Activated CD4-positive, alpha-beta T cell treated with anti-CD3 and anti-CD28 coated beads, Interleukin-2, amount 10 ng/mL, durations not matched to agents 7 days and 5 days (primary cell): ENCODE data around the gene MRPL57. TPM values are rescaled to one million over a fixed set of nuclear protein-coding genes. Genes with fewer than 3 reads are reported as not detected.
A peak's percentile ranks its signal among the peaks of the same experiment; 100 is the strongest.
"Not testable (repeated sequence)": the region's sequence is repeated elsewhere in the genome, so short reads cannot be mapped to it uniquely, and the experiment has no call there.

Experiments
- CTCF ChIA-PET: fragments of 350-600 bp; sonication (Branson Sonifier 250); formaldehyde crosslinking; loops from one replicate; lab custom pipeline; 2021; ENCODE audit warnings: antibody characterized with exemption; lab: Charles Lee
- POLR2A ChIA-PET: fragments of 350-600 bp; sonication (Branson Sonifier 250); formaldehyde crosslinking; loops from one replicate; lab custom pipeline; 2021; ENCODE audit warnings: antibody characterized with exemption; lab: Charles Lee
- DNase-seq: peaks from one replicate; pipeline ENCODE4 v3.0.0-alpha.2; 2020
- H3K27ac Mint-ChIP-seq: one replicate; pipeline ENCODE4 v1.8.0; 2021; ENCODE audit warnings: mild to moderate bottlenecking, moderate library complexity, mixed read lengths
- H3K27me3 Mint-ChIP-seq: one replicate; pipeline ENCODE4 v1.8.0; 2021; ENCODE audit warnings: mixed read lengths
- H3K36me3 Mint-ChIP-seq: one replicate; pipeline ENCODE4 v1.8.0; 2021; ENCODE audit warnings: low read depth, mixed read lengths
- H3K4me1 Mint-ChIP-seq: one replicate; pipeline ENCODE4 v1.8.0; 2021; ENCODE audit warnings: mixed read lengths
- H3K4me3 Mint-ChIP-seq: one replicate; pipeline ENCODE4 v1.8.0; 2021; ENCODE audit warnings: mild to moderate bottlenecking, moderate library complexity, mixed read lengths
- H3K9me3 Mint-ChIP-seq: one replicate; pipeline ENCODE4 v1.8.0; 2021; ENCODE audit warnings: mixed read lengths
- total RNA-seq, 2 experiments: library from RNA; stranded (reverse); gene quantifications; one replicate each; pipeline ENCODE4 v1.2.3, GENCODE V29; 2021

The MRPL57 gene
- total RNA-seq, 2 experiments from 2014 or later = 18.7 to 18.8 TPM

GRCh38 chr13:21201456-21202190 is 25.2 kb downstream of the MRPL57 start:
- POLR2A ChIA-PET, H3K4me1 Mint-ChIP-seq, H3K27ac Mint-ChIP-seq, H3K36me3 Mint-ChIP-seq, CTCF ChIA-PET, DNase-seq, H3K4me3 Mint-ChIP-seq, H3K9me3 Mint-ChIP-seq, H3K27me3 Mint-ChIP-seq: not testable (repeated sequence)

DNA sequence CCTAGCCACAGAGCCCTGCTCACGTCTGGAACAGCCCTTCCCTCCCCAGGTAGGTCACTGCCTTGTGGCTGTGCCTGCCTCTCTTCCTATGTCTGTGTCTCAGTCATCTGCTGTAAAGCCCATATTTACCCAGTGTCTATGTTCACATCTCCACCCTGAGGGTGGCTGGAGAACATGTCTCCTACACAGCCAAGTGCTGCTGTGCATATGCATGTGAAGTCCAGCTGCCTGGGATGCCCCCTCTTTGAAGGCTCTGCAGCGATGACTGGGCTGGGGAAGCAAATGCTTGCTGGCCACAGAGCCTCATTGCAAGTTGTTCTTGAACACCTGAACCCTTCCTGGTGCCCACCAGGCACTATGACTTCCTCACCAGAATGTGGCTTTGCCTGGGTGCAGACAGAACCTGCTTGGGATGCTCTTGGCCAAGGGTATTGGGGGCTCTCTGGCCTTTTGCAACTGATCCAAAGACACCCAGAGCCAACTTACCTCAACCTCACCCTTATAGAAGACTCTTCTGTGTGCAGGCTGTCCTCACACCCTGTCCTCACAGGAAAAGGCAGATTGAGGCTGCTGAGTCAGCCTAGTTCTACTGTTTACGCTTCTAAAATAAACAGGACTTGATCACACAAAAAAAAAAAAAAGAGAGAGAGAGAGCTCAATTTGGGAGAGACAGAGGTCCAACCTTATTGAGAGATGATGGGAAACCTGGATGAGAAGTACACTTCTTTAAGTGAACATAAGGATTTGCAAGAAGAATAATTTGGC is 26.5 kb downstream of the MRPL57 start:
- no peak for DNase-seq
- Mint-ChIP-seq H3K4me3 (no peak overlapping the region), H3K4me1 (no peaks in the 10 kb centered on the region), H3K27ac (no peak overlapping the region), H3K27me3 (peaks cover 2% of the 10 kb centered on the region), H3K9me3 (peaks cover 7% of the 10 kb centered on the region), H3K36me3 (peaks cover 3% of the 10 kb centered on the region)
- ChIA-PET CTCF (interaction anchor here (0.6 kb wide), 1 partner anchor 256 kb away, joined by 3 read pairs; the partner anchor contains the start of gene ZDHHC20), POLR2A (no interaction called here)

- POLR2A ChIA-PET = no interaction called here
Observed at GRCh38 chr13:21208652-21209154, 32.2 kb downstream of the MRPL57 start.

GRCh38 chr13:21212138-21212775 is 35.8 kb downstream of the MRPL57 start:
- Mint-ChIP-seq H3K27me3 (peaks cover 49% of the 10 kb centered on the region), H3K27ac (no peak overlapping the region), H3K9me3 (peaks cover 5% of the 10 kb centered on the region), H3K4me1 (no peaks in the 10 kb centered on the region), H3K36me3 (no peaks in the 10 kb centered on the region), H3K4me3 (no peak overlapping the region)
- ChIA-PET CTCF (no interaction called here), POLR2A (no interaction called here)
- no peak for DNase-seq

More at GRCh38 chr13:21208652-21209154, 32.2 kb downstream of the MRPL57 start:
- H3K4me3 Mint-ChIP-seq = no peak overlapping the region
- peaks cover 5% of the 10 kb centered on the region for H3K9me3 Mint-ChIP-seq
- H3K4me1 Mint-ChIP-seq = no peaks in the 10 kb centered on the region
- no peak for DNase-seq
- peaks cover 27% of the 10 kb centered on the region for H3K27me3 Mint-ChIP-seq
- H3K27ac Mint-ChIP-seq = no peak overlapping the region
- H3K36me3 Mint-ChIP-seq = no peaks in the 10 kb centered on the region
- CTCF ChIA-PET = no interaction called here

DNA sequence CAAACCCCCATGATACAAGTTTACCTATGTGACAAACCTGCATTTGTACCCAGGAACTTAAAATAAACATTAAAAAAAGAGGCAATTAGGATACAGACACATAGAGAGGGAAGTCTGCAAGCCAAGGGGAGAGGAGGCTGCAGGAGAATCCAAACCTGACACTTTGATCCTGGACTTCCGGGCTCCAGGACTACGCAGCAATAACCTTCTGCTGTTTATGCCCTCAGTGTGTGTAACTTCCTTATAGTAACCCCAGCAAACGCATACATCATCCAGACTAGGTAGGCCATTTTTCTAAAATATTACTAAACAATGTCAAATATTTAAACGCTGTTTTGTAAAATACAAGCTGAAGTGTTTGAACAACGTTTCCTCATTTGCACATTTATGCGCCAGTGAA is 39.0 kb downstream of the MRPL57 start:
- H3K27ac Mint-ChIP-seq, DNase-seq, H3K4me3 Mint-ChIP-seq, H3K9me3 Mint-ChIP-seq, POLR2A ChIA-PET, CTCF ChIA-PET, H3K36me3 Mint-ChIP-seq: not testable (repeated sequence)
- Mint-ChIP-seq H3K27me3 (peaks cover 44% of the 10 kb centered on the region), H3K4me1 (peaks cover 22% of the 10 kb centered on the region)

GRCh38 chr13:21216332-21216731 is 39.9 kb downstream of the MRPL57 start:
- CTCF ChIA-PET = no interaction called here
- no peak for DNase-seq
- H3K4me1 Mint-ChIP-seq = peaks cover 22% of the 10 kb centered on the region
- H3K27ac Mint-ChIP-seq = no peak overlapping the region
- H3K9me3 Mint-ChIP-seq = peaks cover 5% of the 10 kb centered on the region
- peaks cover 2% of the 10 kb centered on the region for H3K36me3 Mint-ChIP-seq
- POLR2A ChIA-PET = interaction anchor here (0.6 kb wide), 1 partner anchor 21 kb away, joined by 3 read pairs; no protein-coding TSS in a partner anchor
- H3K27me3 Mint-ChIP-seq = peaks cover 41% of the 10 kb centered on the region
- H3K4me3 Mint-ChIP-seq = no peak overlapping the region

- peak; percentile 56 for DNase-seq
- ChIA-PET CTCF (interaction anchor here (0.7 to 1.3 kb wide), 5 partner anchors 41 to 647 kb away, joined by 3 to 4 read pairs (median 3); partner anchors contain the start of genes MRPL57 and SKA3), POLR2A (interaction anchor here (0.9 to 1.5 kb wide), 2 partner anchors 41 to 42 kb away, joined by 3 to 4 read pairs; partner anchors contain the start of genes MRPL57 and SKA3)
- peaks cover 22% of the 10 kb centered on the region for H3K4me1 Mint-ChIP-seq
- H3K27me3 Mint-ChIP-seq = peaks cover 41% of the 10 kb centered on the region
- peaks cover 13% of the 10 kb centered on the region for H3K9me3 Mint-ChIP-seq
- H3K4me3 Mint-ChIP-seq = peak overlapping the region; percentile 3
- H3K36me3 Mint-ChIP-seq = peaks cover 5% of the 10 kb centered on the region
- H3K27ac Mint-ChIP-seq = peak overlapping the region; percentile 82
Observed at GRCh38 chr13:21218351-21219035, 42.0 kb downstream of the MRPL57 start.

DNA sequence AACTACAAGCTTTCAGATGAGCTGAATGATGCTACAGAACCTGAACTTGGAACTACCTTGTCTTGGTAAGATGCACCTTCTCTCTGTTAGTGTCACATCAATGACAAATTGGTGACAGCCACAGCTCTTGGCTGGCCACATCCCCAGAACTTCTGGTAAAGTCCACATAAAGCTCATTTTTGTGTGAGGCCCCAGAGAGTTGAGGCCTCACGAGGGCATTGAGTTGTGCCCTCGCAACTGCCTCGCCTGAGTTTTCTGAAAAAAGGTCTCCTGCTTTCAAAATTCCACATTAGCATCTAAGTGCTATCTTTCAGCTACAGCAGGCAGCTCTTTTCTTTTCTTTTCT is 42.6 kb downstream of the MRPL57 start:
- Mint-ChIP-seq H3K4me3 (peak overlapping the region; percentile 3), H3K27ac (peak overlapping the region; percentile 82)
- POLR2A ChIA-PET = interaction anchor here (0.9 to 1.5 kb wide), 2 partner anchors 41 to 43 kb away, joined by 3 to 4 read pairs; partner anchors contain the start of genes MRPL57 and SKA3

GRCh38 chr13:21219716-21220115 is 43.3 kb downstream of the MRPL57 start:
- H3K9me3 Mint-ChIP-seq = peaks cover 13% of the 10 kb centered on the region
- ChIA-PET POLR2A (interaction anchor here (0.6 kb wide), 1 partner anchor 31 kb away, joined by 3 read pairs; no protein-coding TSS in a partner anchor), CTCF (interaction anchor here (0.6 to 1.3 kb wide), 3 partner anchors 15 to 267 kb away, joined by 3 read pairs; no protein-coding TSS in a partner anchor)
- H3K4me1 Mint-ChIP-seq = peaks cover 22% of the 10 kb centered on the region
- H3K36me3 Mint-ChIP-seq, H3K4me3 Mint-ChIP-seq, DNase-seq: not testable (repeated sequence)
- H3K27ac Mint-ChIP-seq = peak overlapping the region; percentile 82
- H3K27me3 Mint-ChIP-seq = peaks cover 34% of the 10 kb centered on the region

More for the DNA sequence above, 42.6 kb downstream of the MRPL57 start:
- Mint-ChIP-seq H3K36me3 (peaks cover 5% of the 10 kb centered on the region), H3K4me1 (peaks cover 22% of the 10 kb centered on the region), H3K9me3 (peaks cover 13% of the 10 kb centered on the region), H3K27me3 (peaks cover 36% of the 10 kb centered on the region)
- DNase-seq = no peak
- CTCF ChIA-PET = interaction anchor here (1.1 to 1.3 kb wide), 3 partner anchors 14 to 53 kb away, joined by 3 to 4 read pairs (median 3); partner anchors contain the start of genes MRPL57 and SKA3

DNA sequence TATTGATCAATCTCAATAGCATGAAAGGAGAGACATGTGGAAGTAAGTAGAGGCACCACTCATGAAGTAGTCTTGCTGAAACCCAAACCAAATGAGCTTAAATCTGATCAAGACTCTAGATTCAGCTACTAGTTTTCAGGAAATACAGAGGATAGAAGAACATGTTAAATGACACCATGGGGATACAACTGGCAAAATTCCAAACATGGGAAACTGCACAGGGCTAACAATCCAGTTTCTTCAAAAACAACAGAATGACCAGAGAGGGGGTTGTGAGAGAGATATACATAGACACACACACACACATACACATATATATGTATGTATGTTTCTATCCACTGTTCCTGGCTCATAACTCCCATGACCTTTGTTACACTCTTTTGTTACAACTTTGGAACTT is 44.8 kb downstream of the MRPL57 start:
- peaks cover 22% of the 10 kb centered on the region for H3K4me1 Mint-ChIP-seq
- ChIA-PET CTCF (no interaction called here), POLR2A (no interaction called here)
- no peak overlapping the region for H3K4me3 Mint-ChIP-seq
- no peak for DNase-seq
- peaks cover 21% of the 10 kb centered on the region for H3K27me3 Mint-ChIP-seq
- peaks cover 13% of the 10 kb centered on the region for H3K9me3 Mint-ChIP-seq
- peaks cover 5% of the 10 kb centered on the region for H3K36me3 Mint-ChIP-seq
- no peak overlapping the region for H3K27ac Mint-ChIP-seq

- POLR2A ChIA-PET = no interaction called here
- H3K27me3 Mint-ChIP-seq = peaks cover 17% of the 10 kb centered on the region
- H3K4me3 Mint-ChIP-seq = no peak overlapping the region
- peaks cover 5% of the 10 kb centered on the region for H3K36me3 Mint-ChIP-seq
- no peak for DNase-seq
- H3K9me3 Mint-ChIP-seq = peaks cover 13% of the 10 kb centered on the region
- H3K27ac Mint-ChIP-seq = no peak overlapping the region
- H3K4me1 Mint-ChIP-seq = peaks cover 2% of the 10 kb centered on the region
- CTCF ChIA-PET = no interaction called here
Observed at GRCh38 chr13:21225082-21225481, 48.6 kb downstream of the MRPL57 start.
